ENCODE results near the gene SELP. TPM values are rescaled to one million over a fixed set of nuclear protein-coding genes. Genes with fewer than 3 reads are reported as not detected.

Gene SELP
- total and polyA plus RNA-seq, 2 of the 8 experiments (the other 6 are each of a cell fraction or from before 2014, with no cell fraction given), result not detected

- Histone ChIP-seq H4K20me1 (replicated peaks in 1 of 2; ENCODE audit: control insufficient read depth in 1 of 2, insufficient read depth in 2 of 2, low read length in 2 of 2) (no peaks in the 10 kb centered on the region), H3K79me2 (ENCODE audit: control insufficient read depth in 1 of 2, insufficient read depth in 2 of 2, low read length in 2 of 2) (no peaks in the 10 kb centered on the region), H3K27me3 (replicated peaks in 1 of 4; ENCODE audit: control insufficient read depth in 3 of 4, extremely low read depth in 1 of 4, insufficient read depth in 3 of 4, low read length in 3 of 4) (no peaks in the 10 kb centered on the region), H3K14ac (ENCODE audit: insufficient read length) (no peak overlapping the region), H3K4me1 (replicated peaks in 1 of 4; ENCODE audit: control insufficient read depth in 3 of 4, insufficient read depth in 4 of 4, low read length in 3 of 4) (no peaks in the 10 kb centered on the region), H3K36me3 (ENCODE audit: control insufficient read depth in 2 of 4, insufficient read depth in 4 of 4, low read length in 3 of 4) (no peaks in the 10 kb centered on the region), H3K23ac (ENCODE audit: insufficient read length) (no peak overlapping the region), H4K8ac (ENCODE audit: extremely low read depth, insufficient read depth, low read length) (no peak overlapping the region), H2AK5ac (ENCODE audit: low read depth, low read length) (no peak overlapping the region), H3K4ac (replicated peaks; ENCODE audit: insufficient read length, low read depth, low read length) (no peak overlapping the region), H2BK120ac (replicated peaks; ENCODE audit: low read depth, low read length) (no peak overlapping the region), H2BK15ac (ENCODE audit: low read length) (no peak overlapping the region), H3K4me2 (ENCODE audit: insufficient read depth in 1 of 2, low read depth in 2 of 2, low read length in 2 of 2) (no peak overlapping the region), H2BK12ac (ENCODE audit: low read depth, low read length) (no peak overlapping the region), H3K9ac (replicated peaks in 1 of 4; ENCODE audit: extremely low read depth in 1 of 4, low read depth in 3 of 4, low read length in 3 of 4) (no peak overlapping the region), H3K18ac (ENCODE audit: extremely low read depth, low read length) (no peak overlapping the region), H3K27ac (ENCODE audit: low read depth, low read length) (no peak overlapping the region), H3K9me3 (ENCODE audit: insufficient read depth in 2 of 2, low read depth in 1 of 2, low read length in 1 of 2) (no peaks in the 10 kb centered on the region), H2AFZ (ENCODE audit: low read length) (no peak overlapping the region), H3K23me2 (ENCODE audit: low read depth, low read length) (no peaks in the 10 kb centered on the region; the same call in 1 of the 2 replicates), H2BK5ac (ENCODE audit: low read depth, low read length) (no peak overlapping the region), H3K56ac (replicated peaks; ENCODE audit: insufficient read length, low read depth, low read length) (no peak overlapping the region), H2BK20ac (ENCODE audit: low read length) (no peak overlapping the region), H3K4me3 (ENCODE audit: extremely low read depth in 1 of 4, insufficient read depth in 2 of 4, low read depth in 3 of 4, low read length in 4 of 4) (no peak overlapping the region), H4K91ac (replicated peaks; ENCODE audit: insufficient read length, low read length) (no peak overlapping the region), H4K5ac (ENCODE audit: insufficient read length, low read depth, low read length) (no peak overlapping the region), H3K79me1 (ENCODE audit: low read depth, low read length) (no peaks in the 10 kb centered on the region)
- 63% methylated on average over 4 of the region's 4 CpGs; no CpG with 5 or more reads in 1 of the 2 experiments for WGBS, 2 experiments (ENCODE audit: extremely low coverage in 1 of 2, insufficient coverage in 1 of 2, insufficient read length in 1 of 2, insufficient replicate concordance in 2 of 2, low coverage in 1 of 2, low lambda C conversion rate in 2 of 2, missing lambda C conversion rate in 1 of 2)
- ChIA-PET POLR2A (ENCODE audit: partially characterized antibody) (no interaction called here), CTCF (ENCODE audit: partially characterized antibody) (no interaction called here)
- DNase-seq (ENCODE audit: low read depth in 1 of 2, low spot score in 2 of 2) (no peak), FAIRE-seq (no peak)
- no peak for TF ChIP-seq ATF2 (IDR thresholded peaks at IDR 0.05; ENCODE audit: low read length)
- no peak for TF ChIP-seq SUZ12 (IDR thresholded peaks at IDR 0.05; ENCODE audit: low read length)
- TF ChIP-seq TCF12 (IDR thresholded peaks at IDR 0.05; ENCODE audit: low read depth, low read length), result no peak
- TF ChIP-seq POLR2A (IDR thresholded peaks at IDR 0.05; ENCODE audit: control extremely low read depth in 1 of 2, low read depth in 2 of 2, low read length in 2 of 2), result no peak
- no peak for TF ChIP-seq SIX5 (IDR thresholded peaks at IDR 0.05; ENCODE audit: low read depth, low read length)
- no peak for TF ChIP-seq RNF2 (IDR thresholded peaks at IDR 0.05; ENCODE audit: borderline replicate concordance, low read depth, low read length, missing control alignments, poor library complexity, severe bottlenecking)
- TF ChIP-seq CBX5 (IDR thresholded peaks at IDR 0.05; ENCODE audit: low read depth, low read length), result no peak
- no peak for TF ChIP-seq CREB1 (IDR thresholded peaks at IDR 0.05)
- no peak for TF ChIP-seq SIRT6 (IDR thresholded peaks at IDR 0.05; ENCODE audit: low read length)
- TF ChIP-seq CTBP2 (IDR thresholded peaks at IDR 0.05; ENCODE audit: borderline replicate concordance, insufficient read depth, insufficient read length, low read length), result no peak
- TF ChIP-seq EZH2 (IDR thresholded peaks at IDR 0.05; ENCODE audit: low read depth, low read length, severe bottlenecking), result no peak
Observed at GRCh38 chr1:169574336-169574735, 55.6 kb downstream of the SELP start.
